ENCODE data around the gene HTR2C. TPM values are rescaled to one million over a fixed set of nuclear protein-coding genes. Genes with fewer than 3 reads are reported as not detected.
"Not testable (repeated sequence)": the region's sequence is repeated elsewhere in the genome, so short reads cannot be mapped to it uniquely, and the experiment has no call there.

HTR2C gene
- total RNA-seq, 1 experiment from 2014 or later, result 1.7 TPM

- ATAC-seq, result no peak
- TF ChIP-seq MYBL2 (CRISPR knock-in tag; IDR thresholded peaks at IDR 0.05) (no peak), FOXP1 (CRISPR knock-in tag; IDR thresholded peaks at IDR 0.05; ENCODE audit: borderline replicate concordance) (no peak), EMX1 (CRISPR knock-in tag; IDR thresholded peaks at IDR 0.05) (no peak)
- Mint-ChIP-seq H3K4me3 (peak overlapping the region; percentile 79), H3K9me3 (no peaks in the 10 kb centered on the region), H3K27ac (0 out of 2 replicates have a peak overlapping the region, but pooled peaks have one; percentile 68), H3K4me1 (peaks cover 37% of the 10 kb centered on the region), H3K36me3 (peaks cover 70% of the 10 kb centered on the region), H3K27me3 (ENCODE audit: low read depth) (no peaks in the 10 kb centered on the region)
- DNase-seq (ENCODE audit: low spot score), result no peak
- CTCF ChIA-PET, result no interaction called here
- POLR2A ChIA-PET, result interaction anchor here (1.1 kb wide), 1 partner anchor 14 kb away, joined by 3 read pairs; no protein-coding TSS in a partner anchor
Observed at GRCh38 chrX:114599305-114599704, 15.4 kb downstream of the HTR2C start.

DNA sequence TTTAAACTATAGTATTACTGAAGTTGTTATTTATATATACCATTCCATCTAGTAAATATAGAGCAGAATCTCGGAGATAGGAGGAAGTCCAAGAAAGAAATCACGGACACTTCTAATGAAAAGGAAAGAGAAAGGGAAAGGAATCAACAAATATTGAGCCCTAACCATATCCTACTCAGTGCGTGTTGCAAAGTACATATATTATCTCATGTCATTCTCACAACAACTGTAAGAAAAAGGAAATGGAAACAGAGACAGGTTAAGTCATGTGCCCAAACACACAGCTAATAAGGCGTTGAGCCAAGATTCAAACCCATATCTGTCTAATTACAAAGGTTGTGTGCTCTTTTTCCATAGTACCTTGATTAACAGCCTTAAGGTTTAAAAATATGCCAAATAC is 16.0 kb downstream of the HTR2C start:
- POLR2A ChIA-PET, result interaction anchor here (1.1 kb wide), 1 partner anchor 15 kb away, joined by 3 read pairs; no protein-coding TSS in a partner anchor
- Mint-ChIP-seq H3K9me3 (no peaks in the 10 kb centered on the region), H3K36me3 (peaks cover 74% of the 10 kb centered on the region), H3K27me3 (ENCODE audit: low read depth) (no peaks in the 10 kb centered on the region), H3K4me3 (peak overlapping the region; percentile 79), H3K4me1 (peaks cover 37% of the 10 kb centered on the region), H3K27ac (peak overlapping the region; percentile 68)
- CTCF ChIA-PET, result no interaction called here
- ATAC-seq (no peak), DNase-seq (ENCODE audit: low spot score) (no peak)
- TF ChIP-seq NFYB (CRISPR knock-in tag; conservative IDR thresholded peaks at IDR 0.05; ENCODE audit: low read depth) (no peak), ATF6 (CRISPR knock-in tag; IDR thresholded peaks at IDR 0.05) (no peak)

- ATAC-seq; DNase-seq (ENCODE audit: low spot score); CTCF ChIA-PET; POLR2A ChIA-PET; H3K27me3 Mint-ChIP-seq (ENCODE audit: low read depth); H3K9me3 Mint-ChIP-seq: not testable (repeated sequence)
- Mint-ChIP-seq H3K27ac (peak overlapping the region; percentile 88), H3K36me3 (peaks cover 44% of the 10 kb centered on the region), H3K4me3 (peak overlapping the region; percentile 97), H3K4me1 (peaks cover 30% of the 10 kb centered on the region)
Observed at GRCh38 chrX:114606619-114607018, 22.7 kb downstream of the HTR2C start.

GRCh38 chrX:114611018-114611619 is 27.2 kb downstream of the HTR2C start:
- Mint-ChIP-seq H3K36me3 (peaks cover 9% of the 10 kb centered on the region), H3K9me3 (peaks cover 4% of the 10 kb centered on the region; the same call in 1 of the 2 replicates), H3K4me1 (peaks cover 32% of the 10 kb centered on the region), H3K27ac (no peak overlapping the region), H3K27me3 (ENCODE audit: low read depth) (no peaks in the 10 kb centered on the region), H3K4me3 (peak overlapping the region; percentile 53; the same call in 1 of the 2 replicates)
- POLR2A ChIA-PET, result no interaction called here
- CTCF ChIA-PET, result interaction anchor here (0.6 to 2.1 kb wide), 4 partner anchors 9 to 1070 kb away, joined by 3 to 9 read pairs (median 3); no protein-coding TSS in a partner anchor
- ATAC-seq (no peak; the same call in 1 of the 2 replicates), DNase-seq (ENCODE audit: low spot score) (peak; percentile 20)
- TF ChIP-seq, protein P1, sequence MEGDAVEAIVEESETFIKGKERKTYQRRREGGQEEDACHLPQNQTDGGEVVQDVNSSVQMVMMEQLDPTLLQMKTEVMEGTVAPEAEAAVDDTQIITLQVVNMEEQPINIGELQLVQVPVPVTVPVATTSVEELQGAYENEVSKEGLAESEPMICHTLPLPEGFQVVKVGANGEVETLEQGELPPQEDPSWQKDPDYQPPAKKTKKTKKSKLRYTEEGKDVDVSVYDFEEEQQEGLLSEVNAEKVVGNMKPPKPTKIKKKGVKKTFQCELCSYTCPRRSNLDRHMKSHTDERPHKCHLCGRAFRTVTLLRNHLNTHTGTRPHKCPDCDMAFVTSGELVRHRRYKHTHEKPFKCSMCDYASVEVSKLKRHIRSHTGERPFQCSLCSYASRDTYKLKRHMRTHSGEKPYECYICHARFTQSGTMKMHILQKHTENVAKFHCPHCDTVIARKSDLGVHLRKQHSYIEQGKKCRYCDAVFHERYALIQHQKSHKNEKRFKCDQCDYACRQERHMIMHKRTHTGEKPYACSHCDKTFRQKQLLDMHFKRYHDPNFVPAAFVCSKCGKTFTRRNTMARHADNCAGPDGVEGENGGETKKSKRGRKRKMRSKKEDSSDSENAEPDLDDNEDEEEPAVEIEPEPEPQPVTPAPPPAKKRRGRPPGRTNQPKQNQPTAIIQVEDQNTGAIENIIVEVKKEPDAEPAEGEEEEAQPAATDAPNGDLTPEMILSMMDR (IDR thresholded peaks at IDR 0.05), result peak; percentile 70
- TF ChIP-seq GRHL2 (CRISPR knock-in tag; IDR thresholded peaks at IDR 0.05; ENCODE audit: insufficient replicate concordance, severe bottlenecking) (no peak), OVOL2 (CRISPR knock-in tag; IDR thresholded peaks at IDR 0.05; ENCODE audit: borderline replicate concordance) (no peak)

- H3K4me1 Mint-ChIP-seq, result peaks cover 11% of the 10 kb centered on the region
- CTCF ChIA-PET, result no interaction called here
- ATAC-seq, result no peak
- H3K36me3 Mint-ChIP-seq, result no peaks in the 10 kb centered on the region
- no peaks in the 10 kb centered on the region for H3K9me3 Mint-ChIP-seq
- no peak for DNase-seq (ENCODE audit: low spot score)
- no peak overlapping the region for H3K27ac Mint-ChIP-seq
- H3K27me3 Mint-ChIP-seq (ENCODE audit: low read depth), result no peaks in the 10 kb centered on the region
- POLR2A ChIA-PET, result no interaction called here
- no peak overlapping the region for H3K4me3 Mint-ChIP-seq
- TF ChIP-seq, protein P2, sequence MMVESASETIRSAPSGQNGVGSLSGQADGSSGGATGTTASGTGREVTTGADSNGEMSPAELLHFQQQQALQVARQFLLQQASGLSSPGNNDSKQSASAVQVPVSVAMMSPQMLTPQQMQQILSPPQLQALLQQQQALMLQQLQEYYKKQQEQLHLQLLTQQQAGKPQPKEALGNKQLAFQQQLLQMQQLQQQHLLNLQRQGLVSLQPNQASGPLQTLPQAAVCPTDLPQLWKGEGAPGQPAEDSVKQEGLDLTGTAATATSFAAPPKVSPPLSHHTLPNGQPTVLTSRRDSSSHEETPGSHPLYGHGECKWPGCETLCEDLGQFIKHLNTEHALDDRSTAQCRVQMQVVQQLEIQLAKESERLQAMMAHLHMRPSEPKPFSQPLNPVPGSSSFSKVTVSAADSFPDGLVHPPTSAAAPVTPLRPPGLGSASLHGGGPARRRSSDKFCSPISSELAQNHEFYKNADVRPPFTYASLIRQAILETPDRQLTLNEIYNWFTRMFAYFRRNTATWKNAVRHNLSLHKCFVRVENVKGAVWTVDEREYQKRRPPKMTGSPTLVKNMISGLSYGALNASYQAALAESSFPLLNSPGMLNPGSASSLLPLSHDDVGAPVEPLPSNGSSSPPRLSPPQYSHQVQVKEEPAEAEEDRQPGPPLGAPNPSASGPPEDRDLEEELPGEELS (CRISPR knock-in tag; IDR thresholded peaks at IDR 0.05), result no peak
- TF ChIP-seq ZNF532 (CRISPR knock-in tag; IDR thresholded peaks at IDR 0.05; ENCODE audit: borderline replicate concordance), result no peak
- TF ChIP-seq NFE2L1 (CRISPR knock-in tag; IDR thresholded peaks at IDR 0.05), result no peak
- TF ChIP-seq TEAD4 (CRISPR knock-in tag; IDR thresholded peaks at IDR 0.05), result no peak
- TF ChIP-seq CREM (CRISPR knock-in tag; IDR thresholded peaks at IDR 0.05), result no peak
- TF ChIP-seq MAX (CRISPR knock-in tag; IDR thresholded peaks at IDR 0.05), result no peak
- TF ChIP-seq ZNF423 (CRISPR knock-in tag; IDR thresholded peaks at IDR 0.05), result no peak
Observed at GRCh38 chrX:114615765-114616164, 31.9 kb downstream of the HTR2C start.

All from WTC11 (cell line).